Measurements from ENCODE around the gene RLN3.
A peak's percentile ranks its signal among the peaks of the same experiment; 100 is the strongest.

RLN3 gene, protein sequence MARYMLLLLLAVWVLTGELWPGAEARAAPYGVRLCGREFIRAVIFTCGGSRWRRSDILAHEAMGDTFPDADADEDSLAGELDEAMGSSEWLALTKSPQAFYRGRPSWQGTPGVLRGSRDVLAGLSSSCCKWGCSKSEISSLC

GRCh38 chr19:14027856-14028450, at the start of gene RLN3:
TSS of gene RLN3 (plus strand) at chr19:14028148. CDS start at chr19:14028205, 57 bp downstream.
- H3K36me3 ChIP-seq (ENCODE audit: control insufficient read depth, insufficient read depth, low read length), result no peaks in the 10 kb centered on the region
- no peak within 1 kb of the TSS for H3K9ac ChIP-seq (ENCODE audit: low read length)
- no peak within 1 kb of the TSS for H3K4me3 ChIP-seq (ENCODE audit: low read length)
- H3K27me3 ChIP-seq (ENCODE audit: control insufficient read depth, insufficient read depth, low read length), result peaks cover 6% of the 10 kb centered on the region
- H3K9me3 ChIP-seq (ENCODE audit: control insufficient read depth, low read length), result no peaks in the 10 kb centered on the region
- H3K4me1 ChIP-seq (ENCODE audit: control insufficient read depth, insufficient read depth, low read length), result peaks cover 13% of the 10 kb centered on the region

DNA sequence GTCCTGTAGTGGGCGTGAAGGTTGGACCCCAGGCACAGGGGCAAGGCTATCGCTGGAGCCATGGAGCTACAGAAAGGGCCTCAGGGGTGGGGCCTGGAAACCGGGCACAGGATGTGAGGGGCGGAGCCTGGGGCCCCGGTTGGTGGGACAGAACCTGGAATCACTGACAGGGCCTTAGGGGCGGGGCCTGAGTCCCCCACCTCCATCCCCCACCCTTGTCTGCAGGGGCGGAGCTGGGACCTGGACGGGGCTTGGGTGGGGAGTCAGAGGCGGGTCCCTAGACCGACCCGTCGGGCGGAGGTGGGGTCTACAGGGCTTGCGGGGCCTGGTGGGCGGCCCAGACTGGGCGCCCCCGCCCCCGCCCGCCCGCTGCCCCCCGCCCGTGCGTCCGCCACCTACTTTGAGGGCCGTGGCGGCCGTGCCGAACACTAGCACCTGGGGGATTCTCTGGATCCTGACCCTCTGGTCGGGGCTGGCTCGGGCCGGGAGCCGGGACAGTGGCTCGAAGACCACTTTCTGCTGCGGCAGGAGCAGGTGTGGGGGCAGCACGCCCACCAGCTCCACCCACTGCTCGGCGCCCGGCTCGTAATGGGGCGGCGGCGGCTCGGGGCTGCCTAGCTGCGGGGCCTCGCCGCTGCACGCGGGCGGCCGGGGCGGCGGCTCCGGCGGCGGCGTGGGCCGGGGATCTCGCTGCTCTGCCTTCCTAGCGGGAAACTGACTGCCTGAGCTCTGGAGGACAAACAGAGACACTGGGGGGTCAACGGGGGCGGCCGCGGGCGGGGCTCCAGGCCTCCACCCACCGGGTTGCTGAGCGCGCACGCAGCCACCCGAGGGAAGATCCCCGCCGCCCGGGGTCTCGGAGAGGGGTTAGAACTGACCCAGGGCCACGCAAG, 49.4 kb upstream of the RLN3 start:
- Histone ChIP-seq H3K9ac (ENCODE audit: low read length) (peak overlapping the region; percentile 34), H3K4me1 (ENCODE audit: control insufficient read depth, insufficient read depth, low read length) (peaks cover 16% of the 10 kb centered on the region), H3K36me3 (ENCODE audit: control insufficient read depth, insufficient read depth, low read length) (no peaks in the 10 kb centered on the region), H3K27me3 (ENCODE audit: control insufficient read depth, insufficient read depth, low read length) (no peaks in the 10 kb centered on the region), H3K9me3 (ENCODE audit: control insufficient read depth, low read length) (no peaks in the 10 kb centered on the region), H3K4me3 (ENCODE audit: low read length) (no peak overlapping the region)

DNA sequence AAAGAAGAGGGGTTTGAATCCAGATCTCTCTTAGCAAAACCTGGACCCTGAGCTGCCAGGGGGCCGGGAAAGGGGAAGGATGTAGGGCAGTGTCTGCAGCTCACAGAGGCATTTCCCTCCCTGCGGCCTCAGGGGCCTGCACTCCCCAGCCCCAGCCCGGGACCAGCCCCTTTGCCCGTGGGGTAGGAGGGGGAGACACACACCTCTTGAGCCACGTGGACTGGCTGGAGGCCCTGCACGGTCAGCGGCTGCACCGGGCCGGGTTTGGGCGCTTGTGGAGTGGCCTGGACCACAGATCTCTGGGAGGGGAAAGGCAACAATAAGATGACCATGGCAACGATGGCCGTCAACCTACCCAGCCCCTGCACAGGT, 48.7 kb upstream of the RLN3 start:
- H3K36me3 ChIP-seq (ENCODE audit: control insufficient read depth, insufficient read depth, low read length), result no peaks in the 10 kb centered on the region
- no peak overlapping the region for H3K9ac ChIP-seq (ENCODE audit: low read length)
- H3K4me3 ChIP-seq (ENCODE audit: low read length), result no peak overlapping the region
- H3K9me3 ChIP-seq (ENCODE audit: control insufficient read depth, low read length), result no peaks in the 10 kb centered on the region
- peaks cover 16% of the 10 kb centered on the region for H3K4me1 ChIP-seq (ENCODE audit: control insufficient read depth, insufficient read depth, low read length)
- no peaks in the 10 kb centered on the region for H3K27me3 ChIP-seq (ENCODE audit: control insufficient read depth, insufficient read depth, low read length)

- H3K9me3 ChIP-seq (ENCODE audit: control insufficient read depth, low read length), result no peaks in the 10 kb centered on the region
- no peak overlapping the region for H3K4me3 ChIP-seq (ENCODE audit: low read length)
- H3K36me3 ChIP-seq (ENCODE audit: control insufficient read depth, insufficient read depth, low read length), result no peaks in the 10 kb centered on the region
- peaks cover 16% of the 10 kb centered on the region for H3K4me1 ChIP-seq (ENCODE audit: control insufficient read depth, insufficient read depth, low read length)
- no peak overlapping the region for H3K9ac ChIP-seq (ENCODE audit: low read length)
- no peaks in the 10 kb centered on the region for H3K27me3 ChIP-seq (ENCODE audit: control insufficient read depth, insufficient read depth, low read length)
Measured at GRCh38 chr19:13979686-13980085, 48.3 kb upstream of the RLN3 start.

DNA sequence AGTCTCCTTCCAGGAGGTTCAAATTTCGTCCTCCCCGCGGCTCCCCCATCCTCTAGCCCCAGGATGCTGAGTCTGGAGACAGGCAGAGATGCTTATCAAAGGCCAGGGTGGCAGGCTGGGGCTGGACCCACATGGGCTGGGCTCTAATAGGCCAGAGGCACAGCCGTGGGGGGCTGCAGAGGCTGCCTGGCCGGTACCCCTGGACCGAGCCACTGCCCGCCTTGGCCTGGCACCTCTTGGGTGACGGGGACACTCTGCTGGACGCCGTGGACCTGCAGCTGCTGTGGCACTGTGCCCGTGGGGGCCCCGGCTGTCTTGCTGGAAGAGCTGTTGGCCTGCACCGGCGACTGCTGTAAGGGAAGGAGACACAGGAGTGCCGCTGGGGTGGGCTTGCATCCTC, 47.6 kb upstream of the RLN3 start:
- Histone ChIP-seq H3K4me1 (ENCODE audit: control insufficient read depth, insufficient read depth, low read length) (peaks cover 16% of the 10 kb centered on the region), H3K27me3 (ENCODE audit: control insufficient read depth, insufficient read depth, low read length) (no peaks in the 10 kb centered on the region), H3K9ac (ENCODE audit: low read length) (no peak overlapping the region), H3K9me3 (ENCODE audit: control insufficient read depth, low read length) (no peaks in the 10 kb centered on the region), H3K36me3 (ENCODE audit: control insufficient read depth, insufficient read depth, low read length) (no peaks in the 10 kb centered on the region), H3K4me3 (ENCODE audit: low read length) (no peak overlapping the region)

GRCh38 chr19:13981021-13981420, 46.9 kb upstream of the RLN3 start:
- peaks cover 19% of the 10 kb centered on the region for H3K4me1 ChIP-seq (ENCODE audit: control insufficient read depth, insufficient read depth, low read length)
- no peaks in the 10 kb centered on the region for H3K36me3 ChIP-seq (ENCODE audit: control insufficient read depth, insufficient read depth, low read length)
- no peaks in the 10 kb centered on the region for H3K9me3 ChIP-seq (ENCODE audit: control insufficient read depth, low read length)
- H3K9ac ChIP-seq (ENCODE audit: low read length), result no peak overlapping the region
- no peaks in the 10 kb centered on the region for H3K27me3 ChIP-seq (ENCODE audit: control insufficient read depth, insufficient read depth, low read length)
- no peak overlapping the region for H3K4me3 ChIP-seq (ENCODE audit: low read length)

- Histone ChIP-seq H3K4me3 (ENCODE audit: low read length) (no peak overlapping the region), H3K36me3 (ENCODE audit: control insufficient read depth, insufficient read depth, low read length) (no peaks in the 10 kb centered on the region), H3K9me3 (ENCODE audit: control insufficient read depth, low read length) (no peaks in the 10 kb centered on the region), H3K4me1 (ENCODE audit: control insufficient read depth, insufficient read depth, low read length) (peaks cover 21% of the 10 kb centered on the region), H3K9ac (ENCODE audit: low read length) (no peak overlapping the region), H3K27me3 (ENCODE audit: control insufficient read depth, insufficient read depth, low read length) (no peaks in the 10 kb centered on the region)
Measured at GRCh38 chr19:13981467-13981866, 46.5 kb upstream of the RLN3 start.

DNA sequence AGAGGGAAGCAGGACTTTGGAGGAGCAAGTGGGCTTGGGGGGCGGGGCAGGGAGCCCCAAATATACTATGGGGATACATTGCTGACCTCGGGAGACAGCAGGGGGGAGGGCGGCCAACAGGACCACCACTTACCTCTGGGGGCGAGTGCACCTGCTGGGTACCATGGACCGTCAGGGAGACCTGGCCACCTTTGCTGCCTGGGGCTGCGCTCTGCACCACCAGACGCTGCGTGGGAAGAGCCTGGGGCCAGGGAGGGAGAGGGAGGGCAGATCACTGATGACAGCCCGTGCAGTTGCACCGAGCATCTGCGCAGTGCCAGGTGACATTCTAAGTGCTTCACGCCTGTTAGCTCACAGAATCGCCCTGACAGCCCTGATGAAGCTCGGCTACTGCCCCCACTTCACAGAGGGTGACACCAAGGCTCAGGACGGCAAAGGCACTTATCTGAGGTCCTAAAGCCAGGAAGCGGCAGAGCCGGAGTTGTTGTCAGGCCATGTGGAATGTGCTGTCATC, 45.9 kb upstream of the RLN3 start:
- Histone ChIP-seq H3K9ac (ENCODE audit: low read length) (no peak overlapping the region), H3K4me1 (ENCODE audit: control insufficient read depth, insufficient read depth, low read length) (peaks cover 26% of the 10 kb centered on the region)

DNA sequence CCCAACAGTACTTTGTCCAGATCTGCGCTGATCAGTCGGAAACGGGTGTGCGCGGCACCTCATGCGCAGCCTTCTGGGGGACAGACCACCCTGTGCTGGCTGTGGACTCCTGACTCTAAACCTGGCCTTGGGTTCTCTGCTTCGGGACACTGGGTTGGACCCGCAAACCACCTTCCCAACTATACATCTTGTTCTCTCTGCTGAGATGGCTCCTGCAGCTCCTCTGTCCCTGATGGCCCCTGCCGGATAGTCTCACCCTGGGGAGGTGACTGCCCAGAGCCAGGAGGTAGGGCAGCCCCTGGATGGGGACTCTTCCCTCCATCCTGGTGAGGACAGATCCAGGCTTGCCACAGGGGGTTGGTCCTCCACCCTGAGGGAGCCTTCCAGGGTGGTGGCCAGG, 45.2 kb upstream of the RLN3 start:
- H3K27me3 ChIP-seq (ENCODE audit: control insufficient read depth, insufficient read depth, low read length), result no peaks in the 10 kb centered on the region

More for the DNA sequence above, 45.9 kb upstream of the RLN3 start:
- no peaks in the 10 kb centered on the region for H3K27me3 ChIP-seq (ENCODE audit: control insufficient read depth, insufficient read depth, low read length)
- H3K9me3 ChIP-seq (ENCODE audit: control insufficient read depth, low read length), result no peaks in the 10 kb centered on the region
- no peak overlapping the region for H3K4me3 ChIP-seq (ENCODE audit: low read length)
- H3K36me3 ChIP-seq (ENCODE audit: control insufficient read depth, insufficient read depth, low read length), result no peaks in the 10 kb centered on the region

DNA sequence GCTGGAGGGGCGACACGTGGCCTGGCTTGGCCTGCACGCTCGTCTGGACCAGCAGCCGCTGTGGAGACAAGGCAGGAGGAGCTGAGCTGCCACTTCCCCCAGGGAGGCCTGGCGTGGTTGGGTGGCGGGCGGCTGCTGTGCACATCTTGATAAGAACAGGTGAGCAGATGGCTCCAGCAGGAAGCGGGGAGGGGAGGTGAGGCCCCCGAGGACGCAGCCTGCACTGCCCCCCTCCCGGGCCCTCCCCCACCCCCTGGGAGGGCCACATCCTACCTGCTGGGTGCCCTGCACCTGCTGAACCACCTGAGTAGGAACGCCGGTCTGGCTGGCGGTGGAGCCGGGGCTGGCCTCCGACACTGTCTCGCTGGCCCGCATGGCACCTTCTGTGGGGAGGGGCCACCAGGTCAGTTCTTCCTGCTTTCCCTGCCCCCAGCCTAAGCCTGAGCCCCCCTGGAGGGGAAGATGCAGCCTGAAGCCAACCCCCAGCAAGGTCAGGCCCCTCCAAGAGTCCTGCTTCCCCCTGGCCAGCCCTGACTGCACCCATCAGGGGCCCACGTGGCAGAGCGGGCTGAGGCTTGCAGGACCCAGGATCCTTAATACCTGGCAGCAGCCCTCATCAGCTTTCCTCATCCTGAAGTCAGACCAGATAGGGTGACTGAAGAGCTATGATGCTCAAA, 44.6 kb upstream of the RLN3 start:
- H3K27me3 ChIP-seq (ENCODE audit: control insufficient read depth, insufficient read depth, low read length), result no peaks in the 10 kb centered on the region
- no peak overlapping the region for H3K9ac ChIP-seq (ENCODE audit: low read length)
- no peaks in the 10 kb centered on the region for H3K9me3 ChIP-seq (ENCODE audit: control insufficient read depth, low read length)
- H3K4me1 ChIP-seq (ENCODE audit: control insufficient read depth, insufficient read depth, low read length), result peaks cover 23% of the 10 kb centered on the region
- H3K4me3 ChIP-seq (ENCODE audit: low read length), result no peak overlapping the region
- H3K36me3 ChIP-seq (ENCODE audit: control insufficient read depth, insufficient read depth, low read length), result no peaks in the 10 kb centered on the region

More for the DNA sequence above, 45.2 kb upstream of the RLN3 start:
- no peaks in the 10 kb centered on the region for H3K9me3 ChIP-seq (ENCODE audit: control insufficient read depth, low read length)
- H3K4me1 ChIP-seq (ENCODE audit: control insufficient read depth, insufficient read depth, low read length), result peaks cover 29% of the 10 kb centered on the region
- no peaks in the 10 kb centered on the region for H3K36me3 ChIP-seq (ENCODE audit: control insufficient read depth, insufficient read depth, low read length)
- no peak overlapping the region for H3K4me3 ChIP-seq (ENCODE audit: low read length)
- no peak overlapping the region for H3K9ac ChIP-seq (ENCODE audit: low read length)

DNA sequence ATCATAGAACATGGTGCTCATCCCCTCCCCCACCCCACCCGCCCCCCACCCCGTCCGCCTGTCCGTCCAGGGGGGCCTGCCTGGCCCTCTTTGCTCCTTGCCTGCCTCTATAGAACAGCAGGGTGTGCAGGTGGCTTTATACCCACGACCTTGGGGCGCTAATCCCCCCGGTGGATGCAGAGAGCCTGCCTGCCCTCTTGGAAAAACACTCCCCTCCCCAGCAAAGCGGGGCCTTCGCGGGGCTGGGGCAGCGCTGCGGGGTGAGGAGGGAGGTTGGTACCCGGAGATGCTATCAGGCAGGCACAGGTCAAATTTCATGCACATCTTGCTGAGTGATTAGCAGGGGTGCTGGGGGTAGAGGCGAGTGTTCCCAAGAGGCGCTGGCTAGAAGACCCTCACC, 43.8 kb upstream of the RLN3 start:
- H3K9ac ChIP-seq (ENCODE audit: low read length), result no peak overlapping the region
- H3K36me3 ChIP-seq (ENCODE audit: control insufficient read depth, insufficient read depth, low read length), result no peaks in the 10 kb centered on the region
- no peak overlapping the region for H3K4me3 ChIP-seq (ENCODE audit: low read length)
- no peaks in the 10 kb centered on the region for H3K27me3 ChIP-seq (ENCODE audit: control insufficient read depth, insufficient read depth, low read length)
- no peaks in the 10 kb centered on the region for H3K9me3 ChIP-seq (ENCODE audit: control insufficient read depth, low read length)
- peaks cover 20% of the 10 kb centered on the region for H3K4me1 ChIP-seq (ENCODE audit: control insufficient read depth, insufficient read depth, low read length)

All from mucosa of stomach (tissue), 1 donor.